CD4-positive, alpha-beta T cell treated with Interleukin-4 for 4 hours (primary cell): ENCODE data around the gene TTLL9.

Source experiments
- DNase-seq: peaks from one replicate; pipeline ENCODE4 v3.0.0-alpha.2; 2020

Gene TTLL9

DNA sequence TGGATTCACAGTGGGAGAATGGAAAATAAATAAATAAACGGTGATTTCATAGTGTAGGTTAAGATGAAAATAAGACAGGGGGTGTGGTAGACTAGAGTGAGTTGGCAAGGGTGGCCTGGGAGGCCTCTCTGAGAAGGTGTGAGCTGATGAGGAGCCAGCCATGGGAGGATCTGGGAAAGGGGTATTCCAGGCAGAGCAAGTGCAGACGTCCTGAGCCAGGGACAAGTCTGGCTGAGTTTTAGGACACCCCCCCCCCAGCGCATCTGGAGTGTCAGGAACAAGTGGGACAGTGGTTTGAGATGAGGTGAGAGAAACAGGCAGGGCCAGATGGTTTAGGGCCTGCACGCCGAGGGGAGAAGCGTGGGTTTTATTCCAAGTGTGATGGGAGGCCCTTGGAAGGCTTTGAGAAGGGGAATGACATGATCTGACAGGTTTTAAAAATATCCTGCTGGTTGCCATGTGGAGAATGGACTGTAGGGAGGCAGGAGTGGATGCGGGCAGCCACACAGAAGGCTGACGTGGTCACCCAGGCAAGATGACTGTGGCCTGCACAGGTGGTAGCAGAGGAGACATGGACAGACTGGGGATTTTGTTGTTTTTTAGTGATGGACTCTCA lies 118.7 kb downstream of the TTLL9 start:
- no peak for DNase-seq

DNA sequence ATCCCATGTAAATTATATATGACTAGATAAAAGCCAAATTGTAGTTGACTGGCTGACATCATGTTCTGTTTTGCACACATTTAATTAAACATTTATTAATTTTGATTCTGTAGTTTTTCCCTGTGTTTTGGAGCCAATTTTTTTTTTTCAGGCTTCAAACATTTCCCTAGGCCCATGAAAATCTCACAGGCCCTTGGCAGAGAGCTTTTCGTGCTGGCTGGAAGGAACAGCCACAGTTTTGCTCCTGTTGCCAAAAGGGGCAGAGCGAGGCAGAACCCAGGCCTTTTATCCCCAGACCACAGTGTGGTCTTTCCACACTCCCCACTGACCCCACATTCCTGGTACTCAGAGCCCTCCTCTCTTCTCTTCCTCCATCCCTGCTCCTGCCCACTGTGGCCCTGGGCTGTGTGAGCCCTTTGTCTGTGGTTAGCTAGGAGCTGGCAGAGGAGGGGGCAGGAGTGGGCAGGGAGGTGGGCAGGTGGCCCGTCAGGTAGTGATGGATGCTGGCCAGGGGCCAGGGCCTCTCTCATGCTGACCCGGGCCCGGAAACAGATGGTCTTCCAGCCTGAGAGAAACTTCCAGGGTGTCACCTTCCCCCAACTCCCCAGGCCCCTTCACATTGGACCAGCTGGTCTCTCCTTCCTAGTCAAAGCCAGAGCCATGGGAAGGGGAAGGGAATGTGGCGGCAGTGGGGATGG lies 120.4 kb downstream of the TTLL9 start:
- no peak for DNase-seq

DNA sequence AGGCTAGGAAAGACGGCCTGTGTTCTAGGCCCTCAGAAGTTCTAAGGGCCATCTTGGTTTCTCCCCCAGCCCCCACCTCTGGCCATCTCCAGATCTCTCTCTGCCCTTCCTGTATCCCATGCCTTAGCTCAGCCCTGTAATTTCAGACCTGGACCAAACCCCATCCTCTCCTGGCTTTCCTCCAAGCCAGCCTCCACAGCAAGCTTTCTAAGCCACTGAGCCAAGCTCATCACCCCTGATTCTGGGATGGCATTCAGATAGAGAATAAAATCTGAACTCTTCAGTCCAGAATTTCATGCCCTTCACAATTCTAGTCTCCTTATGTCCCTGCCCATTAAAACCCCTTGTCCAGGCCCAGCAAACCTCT lies 120.9 kb downstream of the TTLL9 start:
- DNase-seq: no peak

DNA sequence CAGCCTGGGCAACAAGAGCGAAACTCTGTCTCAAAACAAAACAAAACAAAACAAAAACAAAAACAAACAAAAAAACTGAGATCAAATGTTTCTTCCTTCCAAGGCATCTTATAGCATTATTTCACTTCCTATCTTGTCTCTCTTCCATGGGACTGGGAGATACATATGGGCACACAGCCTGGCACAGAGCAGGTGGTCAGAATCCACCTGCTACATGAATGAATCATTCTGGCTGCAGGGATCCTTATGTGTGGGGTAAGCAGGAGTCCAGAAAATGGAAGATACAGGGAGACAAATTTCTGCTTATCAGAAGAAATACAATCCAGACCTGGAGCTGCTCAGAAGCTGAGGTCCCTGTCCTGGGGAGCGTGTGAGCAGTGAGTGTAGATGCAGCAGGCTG lies 121.7 kb downstream of the TTLL9 start:
- no peak for DNase-seq
